Calu3 (cell line): ENCODE results near the gene MRPL17. TPM values are rescaled to one million over a fixed set of nuclear protein-coding genes. Genes with fewer than 3 reads are reported as not detected.
"Not testable (repeated sequence)": the region's sequence is repeated elsewhere in the genome, so short reads cannot be mapped to it uniquely, and the experiment has no call there.

Experiments
- BruUV-seq: library from RNA; stranded (reverse); fragments of 400-500 nt; replicated peaks from 2 replicates; lab custom pipeline; 2021; lab: Mats Ljungman, UMichigan
- CTCF ChIA-PET: fragments of 300-600 bp; sonication (Branson Sonifier 250); formaldehyde crosslinking; loops from one replicate; lab custom pipeline; 2022; ENCODE audit warnings: antibody characterized with exemption; lab: Charles Lee
- DNase-seq: peaks from one replicate; pipeline ENCODE4 v3.0.0; 2022
- H3K27ac Mint-ChIP-seq: one replicate; pipeline ENCODE4 v1.8.0; 2022; ENCODE audit warnings: mixed read lengths; ENCODE audit not compliant: unreplicated experiment
- H3K27me3 Mint-ChIP-seq: one replicate; pipeline ENCODE4 v1.8.0; 2022; ENCODE audit warnings: mixed read lengths; ENCODE audit not compliant: unreplicated experiment
- H3K36me3 Mint-ChIP-seq: one replicate; pipeline ENCODE4 v1.8.0; 2022; ENCODE audit warnings: mild to moderate bottlenecking, moderate library complexity, mixed read lengths; ENCODE audit not compliant: insufficient read depth, unreplicated experiment
- H3K4me1 Mint-ChIP-seq: one replicate; pipeline ENCODE4 v1.8.0; 2022; ENCODE audit warnings: mild to moderate bottlenecking, low read depth, mixed read lengths; ENCODE audit not compliant: unreplicated experiment
- H3K4me3 Mint-ChIP-seq: one replicate; pipeline ENCODE4 v1.8.0; 2022; ENCODE audit warnings: mild to moderate bottlenecking, low read depth, moderate library complexity, mixed read lengths; ENCODE audit not compliant: unreplicated experiment
- H3K9me3 Mint-ChIP-seq: one replicate; pipeline ENCODE4 v1.8.0; 2022; ENCODE audit warnings: low read depth, mixed read lengths; ENCODE audit not compliant: unreplicated experiment
- intact Hi-C: fragments of 100-400 bp; cut with micrococcal nuclease; formaldehyde crosslinking; loops from one replicate; pipeline ENCODE4 v1.10.0; 2022; ENCODE audit not compliant: unreplicated experiment
- total RNA-seq: library from RNA; stranded (reverse); gene quantifications from 2 replicates; pipeline ENCODE4 v1.2.3, GENCODE V29; 2022
- TF ChIP-seq, protein P1 (sequence below): fragments of 200-600 bp; IDR thresholded peaks from one replicate; pipeline ENCODE4 v1.8.0; 2022; ENCODE audit warnings: antibody characterized with exemption; ENCODE audit not compliant: unreplicated experiment

The MRPL17 gene
- total RNA-seq, 1 experiment from 2014 or later = 78.2 TPM

DNA sequence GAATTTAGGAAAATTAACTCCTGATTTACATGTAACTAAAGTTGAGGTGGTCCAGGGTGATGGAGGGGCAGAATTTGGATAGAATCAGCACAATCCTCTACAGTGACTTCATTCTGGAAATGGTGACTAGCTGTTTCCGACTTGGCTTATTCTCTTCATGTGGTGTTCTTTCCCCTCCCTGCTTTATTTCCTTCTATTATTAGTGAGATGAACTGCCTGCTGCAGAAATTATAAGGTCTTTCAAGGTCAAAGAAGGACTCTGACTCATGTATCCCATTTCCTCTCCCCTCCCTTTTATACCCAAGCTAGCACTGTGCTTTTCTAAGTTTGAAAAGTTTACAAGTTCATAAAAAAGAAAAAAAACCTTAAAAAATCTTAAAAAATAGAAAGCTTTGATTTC, 12.2 kb upstream of the MRPL17 start:
- H3K36me3 Mint-ChIP-seq = no peaks in the 10 kb centered on the region
- H3K4me1 Mint-ChIP-seq = no peaks in the 10 kb centered on the region
- intact Hi-C loops = no loop called here
- no peak overlapping the region for H3K4me3 Mint-ChIP-seq
- H3K27me3 Mint-ChIP-seq = peaks cover 57% of the 10 kb centered on the region
- no TSS peak for BruUV-seq
- CTCF ChIA-PET = no interaction called here
- TF ChIP-seq, protein P1, sequence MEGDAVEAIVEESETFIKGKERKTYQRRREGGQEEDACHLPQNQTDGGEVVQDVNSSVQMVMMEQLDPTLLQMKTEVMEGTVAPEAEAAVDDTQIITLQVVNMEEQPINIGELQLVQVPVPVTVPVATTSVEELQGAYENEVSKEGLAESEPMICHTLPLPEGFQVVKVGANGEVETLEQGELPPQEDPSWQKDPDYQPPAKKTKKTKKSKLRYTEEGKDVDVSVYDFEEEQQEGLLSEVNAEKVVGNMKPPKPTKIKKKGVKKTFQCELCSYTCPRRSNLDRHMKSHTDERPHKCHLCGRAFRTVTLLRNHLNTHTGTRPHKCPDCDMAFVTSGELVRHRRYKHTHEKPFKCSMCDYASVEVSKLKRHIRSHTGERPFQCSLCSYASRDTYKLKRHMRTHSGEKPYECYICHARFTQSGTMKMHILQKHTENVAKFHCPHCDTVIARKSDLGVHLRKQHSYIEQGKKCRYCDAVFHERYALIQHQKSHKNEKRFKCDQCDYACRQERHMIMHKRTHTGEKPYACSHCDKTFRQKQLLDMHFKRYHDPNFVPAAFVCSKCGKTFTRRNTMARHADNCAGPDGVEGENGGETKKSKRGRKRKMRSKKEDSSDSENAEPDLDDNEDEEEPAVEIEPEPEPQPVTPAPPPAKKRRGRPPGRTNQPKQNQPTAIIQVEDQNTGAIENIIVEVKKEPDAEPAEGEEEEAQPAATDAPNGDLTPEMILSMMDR = no peak
- no peak for DNase-seq
- no peak overlapping the region for H3K27ac Mint-ChIP-seq
- H3K9me3 Mint-ChIP-seq = no peaks in the 10 kb centered on the region

DNA sequence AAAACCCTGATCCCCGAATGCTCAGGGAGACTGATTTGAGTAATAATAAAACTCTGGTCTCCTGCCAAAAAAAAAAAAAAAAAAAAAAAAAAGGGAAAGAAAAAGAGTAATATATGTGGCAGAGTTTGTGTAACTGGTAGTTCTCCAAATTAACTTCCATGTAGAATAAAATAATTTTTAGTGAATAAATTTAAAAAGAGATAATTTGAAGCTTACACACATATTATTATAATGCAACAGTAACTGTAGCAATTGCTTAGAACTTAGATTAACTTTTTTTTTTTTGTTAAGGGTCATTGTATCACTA, 11.0 kb upstream of the MRPL17 start:
- H3K4me1 Mint-ChIP-seq = no peaks in the 10 kb centered on the region
- peaks cover 54% of the 10 kb centered on the region for H3K27me3 Mint-ChIP-seq
- no TSS peak for BruUV-seq
- no peaks in the 10 kb centered on the region for H3K36me3 Mint-ChIP-seq
- TF ChIP-seq, protein P1 = no peak
- no peak overlapping the region for H3K27ac Mint-ChIP-seq
- intact Hi-C loops = no loop called here
- CTCF ChIA-PET = interaction anchor here (0.6 to 0.7 kb wide), 2 partner anchors 232 to 315 kb away, joined by 3 to 7 read pairs; no protein-coding TSS in a partner anchor
- H3K4me3 Mint-ChIP-seq = no peak overlapping the region
- no peak for DNase-seq
- H3K9me3 Mint-ChIP-seq = no peaks in the 10 kb centered on the region

DNA sequence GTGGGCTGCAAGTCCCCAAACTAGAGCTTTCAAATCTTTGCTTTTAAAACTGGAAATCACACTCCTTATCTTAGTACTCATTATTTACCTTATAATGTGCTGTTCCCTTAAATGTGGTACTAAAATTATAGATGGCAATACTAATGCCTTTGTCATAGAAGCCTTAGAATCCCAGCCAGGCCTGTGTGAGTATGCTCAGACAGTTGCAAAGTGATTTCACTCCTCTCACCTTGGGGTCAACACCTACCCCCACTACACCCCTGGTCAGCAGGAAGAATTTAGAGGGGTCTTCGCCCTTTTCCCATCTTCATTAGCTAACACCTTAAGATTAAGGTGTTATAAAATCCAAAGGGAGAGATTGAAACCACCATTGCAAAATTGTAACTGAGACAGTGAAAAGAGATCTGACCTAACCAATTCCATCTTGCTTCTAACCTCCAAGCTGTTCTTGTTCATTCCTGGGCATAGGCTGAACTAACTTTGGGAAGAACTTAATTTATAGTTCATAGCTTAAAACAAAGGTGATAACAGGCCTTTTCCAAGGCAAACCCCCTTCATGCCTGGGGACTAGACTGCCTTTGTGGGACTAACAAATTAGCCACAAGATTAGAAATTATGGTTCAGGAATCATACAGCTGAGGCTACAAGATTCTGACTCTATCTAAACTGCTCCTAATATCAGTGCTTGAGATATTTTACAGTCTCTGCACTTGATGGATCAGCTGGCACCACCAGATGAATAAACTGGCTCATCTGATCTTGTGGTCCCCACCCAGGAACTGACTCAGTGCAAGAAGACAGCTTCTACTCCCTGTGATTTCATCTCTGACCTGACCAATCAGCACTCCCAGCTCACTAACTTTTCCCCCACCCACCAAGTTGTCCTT, 10.4 kb upstream of the MRPL17 start:
- no peak overlapping the region for H3K4me3 Mint-ChIP-seq

DNA sequence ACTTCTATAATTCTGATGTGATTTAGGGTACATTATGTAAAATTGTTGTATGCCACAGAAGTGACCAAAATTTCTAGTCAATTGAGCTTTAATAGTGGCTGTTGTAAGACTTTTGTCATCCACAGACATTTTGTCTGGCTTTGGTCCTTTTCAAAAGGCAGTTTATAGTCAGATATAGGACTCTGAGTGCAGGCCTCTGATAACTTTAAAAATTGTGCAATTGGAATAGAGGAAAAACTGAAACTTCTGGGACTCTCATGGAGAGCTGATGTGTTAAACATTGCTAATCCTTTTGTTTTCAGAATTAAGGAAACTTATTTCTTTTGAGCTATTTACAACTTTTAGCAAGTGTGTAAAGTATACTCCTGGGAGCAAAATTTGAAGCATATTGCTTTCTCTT, 9.0 kb upstream of the MRPL17 start:
- intact Hi-C loops = no loop called here
- no peak overlapping the region for H3K4me3 Mint-ChIP-seq
- no peak for DNase-seq
- CTCF ChIA-PET = no interaction called here
- H3K27ac Mint-ChIP-seq = no peak overlapping the region
- no peaks in the 10 kb centered on the region for H3K4me1 Mint-ChIP-seq
- no peaks in the 10 kb centered on the region for H3K36me3 Mint-ChIP-seq
- TF ChIP-seq, protein P1 = no peak
- H3K27me3 Mint-ChIP-seq = peaks cover 55% of the 10 kb centered on the region
- H3K9me3 Mint-ChIP-seq = no peaks in the 10 kb centered on the region
- BruUV-seq = no TSS peak

More for the DNA sequence above, 10.4 kb upstream of the MRPL17 start:
- no peak for DNase-seq
- intact Hi-C loops = no loop called here
- Mint-ChIP-seq H3K9me3 (no peaks in the 10 kb centered on the region), H3K4me1 (no peaks in the 10 kb centered on the region), H3K27ac (no peak overlapping the region), H3K27me3 (peaks cover 54% of the 10 kb centered on the region), H3K36me3 (no peaks in the 10 kb centered on the region)
- TF ChIP-seq, protein P1 = no peak
- CTCF ChIA-PET = interaction anchor here (0.6 to 0.7 kb wide), 2 partner anchors 232 to 314 kb away, joined by 3 to 7 read pairs; no protein-coding TSS in a partner anchor
- BruUV-seq = no TSS peak

DNA sequence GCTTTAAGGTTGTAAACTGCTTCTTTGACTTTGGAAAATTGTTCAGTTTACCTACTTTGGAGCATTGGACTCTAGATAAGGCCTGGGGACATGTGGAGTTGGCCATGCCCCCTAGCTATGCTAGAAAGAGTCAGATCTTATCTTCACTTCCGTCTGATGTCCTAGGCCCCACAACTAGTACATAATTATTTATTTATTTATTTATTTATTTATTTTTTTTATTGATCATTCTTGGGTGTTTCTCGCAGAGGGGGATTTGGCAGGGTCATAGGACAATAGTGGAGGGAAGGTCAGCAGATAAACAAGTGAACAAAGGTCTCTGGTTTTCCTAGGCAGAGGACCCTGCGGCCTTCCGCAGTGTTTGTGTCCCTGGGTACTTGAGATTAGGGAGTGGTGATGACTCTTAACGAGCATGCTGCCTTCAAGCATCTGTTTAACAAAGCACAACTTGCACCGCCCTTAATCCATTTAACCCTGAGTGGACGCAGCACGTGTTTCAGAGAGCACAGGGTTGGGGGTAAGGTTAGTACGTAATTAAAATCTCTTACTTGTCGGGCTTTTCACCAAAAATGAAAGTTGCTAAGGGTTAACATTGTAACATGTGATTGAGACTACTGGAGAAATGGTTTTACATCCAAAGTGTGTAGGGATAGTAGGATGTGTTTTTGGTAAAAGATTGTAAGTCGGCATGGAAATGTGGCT, 7.4 kb upstream of the MRPL17 start:
- H3K4me3 Mint-ChIP-seq, H3K4me1 Mint-ChIP-seq, DNase-seq, BruUV-seq, intact Hi-C loops, H3K9me3 Mint-ChIP-seq, H3K36me3 Mint-ChIP-seq, H3K27ac Mint-ChIP-seq: not testable (repeated sequence)
- CTCF ChIA-PET = interaction anchor here (0.6 kb wide), 1 partner anchor 114 kb away, joined by 3 read pairs; no protein-coding TSS in a partner anchor
- peaks cover 58% of the 10 kb centered on the region for H3K27me3 Mint-ChIP-seq
